Measurements from ENCODE around the gene MACIR. TPM values are rescaled to one million over a fixed set of nuclear protein-coding genes. Genes with fewer than 3 reads are reported as not detected.

MACIR gene
- total and polyA plus RNA-seq, 2 donors (not counting 3 experiments of a cell fraction or from before 2014, with no cell fraction given), result 4.0 to 9.3 TPM

DNA sequence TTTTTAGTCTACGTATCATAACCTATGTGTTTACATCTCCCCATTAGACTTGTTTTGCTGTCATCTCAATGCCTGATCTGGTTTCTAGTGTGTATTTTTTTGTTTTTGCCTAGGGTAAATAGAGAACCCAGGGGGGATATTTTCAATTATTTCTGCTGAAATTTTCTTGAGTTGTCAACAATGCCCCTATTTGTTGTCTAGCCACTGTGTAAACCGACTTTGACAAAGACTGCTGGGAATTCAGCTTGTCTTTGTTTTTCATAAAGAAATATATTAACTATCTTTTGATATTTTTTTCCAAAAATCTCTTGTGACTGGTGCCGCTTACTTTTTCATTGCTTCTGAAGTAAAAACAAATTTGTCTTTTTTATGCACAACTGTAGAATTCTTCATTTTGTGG lies 28.1 kb downstream of the MACIR start:
- ChIA-PET POLR2A (no interaction called here), CTCF (interaction anchor here (0.9 kb wide), 1 partner anchor 15 kb away, joined by 3 read pairs; no protein-coding TSS in a partner anchor)
- no peak for TF ChIP-seq MYC (IDR thresholded peaks at IDR 0.05; ENCODE audit: low read depth, low read length)
- no peak for TF ChIP-seq POLR2A (IDR thresholded peaks at IDR 0.05; ENCODE audit: low read depth, low read length)
- TF ChIP-seq JUN (IDR thresholded peaks at IDR 0.05; ENCODE audit: borderline replicate concordance, insufficient read depth, insufficient read length, low read depth), result no peak
- no peak overlapping the region for H3K4me3 ChIP-seq (replicated peaks in 1 of 3; ENCODE audit: insufficient read depth in 1 of 3, low read depth in 1 of 3, low read length in 3 of 3)
- DNase-seq (ENCODE audit: low read depth, low spot score) (no peak), FAIRE-seq (no peak)
- H3K9ac ChIP-seq (replicated peaks; ENCODE audit: extremely low read depth, insufficient read depth, low read length), result no peak overlapping the region
- intact Hi-C loops (cut with micrococcal nuclease) (no loop called here), dilution Hi-C loops (cut with MboI; ENCODE audit: extremely low pct_ligation_motif_present, low sequenced_read_pairs) (no loop called here)
- H2AFZ ChIP-seq (ENCODE audit: low read depth, low read length), result no peak overlapping the region
- H4K20me1 ChIP-seq (replicated peaks; ENCODE audit: control insufficient read depth, extremely low read depth, insufficient read depth, low read length), result no peaks in the 10 kb centered on the region
- H3K4me2 ChIP-seq (ENCODE audit: insufficient read depth, low read length), result no peak overlapping the region
- no peaks in the 10 kb centered on the region for H3K9me1 ChIP-seq (replicated peaks; ENCODE audit: control insufficient read depth, extremely low read depth, insufficient read depth, low read length)
- H3K36me3 ChIP-seq (ENCODE audit: control insufficient read depth in 2 of 2, extremely low read depth in 1 of 2, insufficient read depth in 2 of 2, low read length in 2 of 2), result no peaks in the 10 kb centered on the region
- no peak overlapping the region for H3K27ac ChIP-seq (ENCODE audit: insufficient read depth, low read depth, low read length)
- no peaks in the 10 kb centered on the region for H3K79me2 ChIP-seq (ENCODE audit: control insufficient read depth, insufficient read depth, low read length)
- H3K9me3 ChIP-seq (replicated peaks; ENCODE audit: control insufficient read depth, insufficient read depth, low read length), result no peaks in the 10 kb centered on the region
- H3K4me1 ChIP-seq (ENCODE audit: control insufficient read depth, extremely low read depth, insufficient read depth, low read length), result no peaks in the 10 kb centered on the region
- H3K27me3 ChIP-seq (ENCODE audit: control insufficient read depth in 2 of 2, insufficient read depth in 2 of 2, low read length in 2 of 2), result no peaks in the 10 kb centered on the region
- no TSS peak for BruUV-seq (replicated peaks)

DNA sequence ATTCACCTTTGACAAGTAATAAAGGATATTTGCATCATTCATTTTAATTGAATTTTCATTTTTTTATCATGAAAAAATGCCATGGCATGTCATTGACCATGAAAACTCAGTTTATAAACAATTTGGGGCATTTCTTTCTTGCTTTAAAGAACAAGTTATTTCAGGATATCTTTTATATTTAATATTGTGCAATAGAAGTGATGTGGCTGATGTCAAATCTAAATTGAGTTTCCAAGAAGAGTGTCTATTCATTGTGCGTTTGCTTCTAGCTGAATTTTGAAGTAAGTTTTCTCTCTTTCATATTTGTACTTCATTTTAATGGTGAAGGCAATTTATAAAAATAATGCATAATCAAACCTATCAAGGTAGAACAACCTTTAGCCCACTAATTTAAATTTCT lies 30.5 kb downstream of the MACIR start:
- DNase-seq (ENCODE audit: low read depth, low spot score), result no peak
- H3K4me2 ChIP-seq (ENCODE audit: insufficient read depth, low read length), result no peak overlapping the region
- no peaks in the 10 kb centered on the region for H3K4me1 ChIP-seq (ENCODE audit: control insufficient read depth, extremely low read depth, insufficient read depth, low read length)
- intact Hi-C loops (cut with micrococcal nuclease), result no loop called here
- dilution Hi-C loops (cut with MboI; ENCODE audit: extremely low pct_ligation_motif_present, low sequenced_read_pairs), result no loop called here
- no peak overlapping the region for H3K4me3 ChIP-seq (replicated peaks in 1 of 3; ENCODE audit: insufficient read depth in 1 of 3, low read depth in 1 of 3, low read length in 3 of 3)
- no TSS peak for BruUV-seq (replicated peaks)
- no peaks in the 10 kb centered on the region for H3K9me1 ChIP-seq (replicated peaks; ENCODE audit: control insufficient read depth, extremely low read depth, insufficient read depth, low read length)
- H3K9ac ChIP-seq (replicated peaks; ENCODE audit: extremely low read depth, insufficient read depth, low read length), result no peak overlapping the region
- no peaks in the 10 kb centered on the region for H3K36me3 ChIP-seq (ENCODE audit: control insufficient read depth in 2 of 2, extremely low read depth in 1 of 2, insufficient read depth in 2 of 2, low read length in 2 of 2)
- no peaks in the 10 kb centered on the region for H3K79me2 ChIP-seq (ENCODE audit: control insufficient read depth, insufficient read depth, low read length)
- H2AFZ ChIP-seq (ENCODE audit: low read depth, low read length), result no peak overlapping the region
- no peak for FAIRE-seq
- no peaks in the 10 kb centered on the region for H4K20me1 ChIP-seq (replicated peaks; ENCODE audit: control insufficient read depth, extremely low read depth, insufficient read depth, low read length)
- H3K27ac ChIP-seq (ENCODE audit: insufficient read depth, low read depth, low read length), result no peak overlapping the region
- no peaks in the 10 kb centered on the region for H3K9me3 ChIP-seq (replicated peaks; ENCODE audit: control insufficient read depth, insufficient read depth, low read length)
- no peak for TF ChIP-seq FOS (IDR thresholded peaks at IDR 0.05; ENCODE audit: borderline replicate concordance, insufficient read depth, low read length)
- no peaks in the 10 kb centered on the region for H3K27me3 ChIP-seq (ENCODE audit: control insufficient read depth in 2 of 2, insufficient read depth in 2 of 2, low read length in 2 of 2)
- ChIA-PET POLR2A (no interaction called here), CTCF (interaction anchor here (1.2 kb wide), 1 partner anchor 10 kb away, joined by 4 read pairs; no protein-coding TSS in a partner anchor)
